GM19035 (cell line): ENCODE measurements around the gene SMAD6.

Source experiments
- ATAC-seq: cut with Tn5 transposase; IDR thresholded peaks from one replicate; pipeline ENCODE4 v1.9.1; 2021; ENCODE audit not compliant: unreplicated experiment

Gene SMAD6

GRCh38 chr15:66788024-66788423 lies 86.0 kb downstream of the SMAD6 start:
- ATAC-seq: no peak

GRCh38 chr15:66789029-66790025 lies 87.3 kb downstream of the SMAD6 start:
- ATAC-seq: no peak

- ATAC-seq: no peak
Observed at GRCh38 chr15:66795851-66796250, 93.8 kb downstream of the SMAD6 start.

GRCh38 chr15:66796343-66796742 lies 94.3 kb downstream of the SMAD6 start:
- no peak for ATAC-seq

- ATAC-seq: no peak
Observed at GRCh38 chr15:66797921-66798320, 95.9 kb downstream of the SMAD6 start.

GRCh38 chr15:66798426-66799061 lies 96.5 kb downstream of the SMAD6 start:
- ATAC-seq: no peak

- ATAC-seq: no peak
Observed at GRCh38 chr15:66799242-66799641, 97.2 kb downstream of the SMAD6 start.

GRCh38 chr15:66800584-66801235 lies 98.7 kb downstream of the SMAD6 start:
- ATAC-seq: no peak

GRCh38 chr15:66801266-66801665 lies 99.2 kb downstream of the SMAD6 start:
- no peak for ATAC-seq

- no peak for ATAC-seq
Observed at GRCh38 chr15:66802025-66803001, 100.3 kb downstream of the SMAD6 start.

- ATAC-seq: no peak
Observed at GRCh38 chr15:66803182-66803729, 101.2 kb downstream of the SMAD6 start.

- no peak for ATAC-seq
Observed at GRCh38 chr15:66803749-66804148, 101.7 kb downstream of the SMAD6 start.

GRCh38 chr15:66805202-66805885 lies 103.3 kb downstream of the SMAD6 start:
- no peak for ATAC-seq

- ATAC-seq: no peak
Observed at GRCh38 chr15:66808181-66808824, 106.3 kb downstream of the SMAD6 start.

GRCh38 chr15:66809664-66810063 lies 107.6 kb downstream of the SMAD6 start:
- ATAC-seq: no peak

GRCh38 chr15:66815318-66815717 lies 113.3 kb downstream of the SMAD6 start:
- ATAC-seq: no peak

- no peak for ATAC-seq
Observed at GRCh38 chr15:66816201-66816600, 114.2 kb downstream of the SMAD6 start.

GRCh38 chr15:66819084-66819483 lies 117.0 kb downstream of the SMAD6 start:
- no peak for ATAC-seq
